ENCODE data around the gene BICC1.

The BICC1 gene

DNA sequence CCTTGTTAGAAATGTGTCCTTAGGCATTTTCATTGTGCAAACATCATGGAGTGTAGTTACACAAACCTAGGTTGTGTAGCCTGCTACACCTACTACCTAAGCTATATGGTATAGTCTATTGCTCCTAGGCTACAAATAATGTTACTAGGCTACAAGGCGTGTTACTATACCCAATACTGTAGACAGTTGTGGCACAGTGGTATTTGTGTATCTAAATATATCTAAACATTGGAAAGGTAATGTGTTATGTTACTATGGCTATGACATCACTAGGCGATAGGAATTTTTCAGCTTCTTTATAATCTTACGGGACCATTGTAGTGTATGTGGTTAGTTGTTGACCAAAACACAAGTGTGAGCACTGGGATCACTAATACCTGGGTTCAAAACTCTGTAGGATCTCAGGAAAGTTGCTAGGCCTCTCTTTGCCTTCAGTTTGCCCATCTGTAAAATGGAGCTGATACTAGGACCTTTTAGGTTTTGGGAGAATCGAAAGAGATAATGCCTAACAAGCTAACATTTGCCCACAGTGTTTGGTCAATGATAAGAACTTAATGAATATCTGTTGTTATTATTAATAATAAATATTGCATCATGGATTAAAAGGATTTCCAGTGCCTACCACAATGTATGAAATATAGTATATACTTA lies 2.7 kb downstream of the BICC1 start:
- DNase-seq (ENCODE audit: low read depth): no peak
- in situ Hi-C loops (cut with HindIII; ENCODE audit: low sequenced_read_pairs): no loop called here
- no peak for TF ChIP-seq CTCF (IDR thresholded peaks at IDR 0.05; ENCODE audit: low read depth, low read length, missing control alignments)
- H3K4me3 ChIP-seq (ENCODE audit: low read depth, low read length): peak overlapping the region; percentile 75

- H3K4me3 ChIP-seq (ENCODE audit: low read depth, low read length): no peak overlapping the region
- no peak for TF ChIP-seq CTCF (IDR thresholded peaks at IDR 0.05; ENCODE audit: low read depth, low read length, missing control alignments)
- DNase-seq (ENCODE audit: low read depth): no peak
Observed at GRCh38 chr10:58516119-58516518, 3.4 kb downstream of the BICC1 start.

DNA sequence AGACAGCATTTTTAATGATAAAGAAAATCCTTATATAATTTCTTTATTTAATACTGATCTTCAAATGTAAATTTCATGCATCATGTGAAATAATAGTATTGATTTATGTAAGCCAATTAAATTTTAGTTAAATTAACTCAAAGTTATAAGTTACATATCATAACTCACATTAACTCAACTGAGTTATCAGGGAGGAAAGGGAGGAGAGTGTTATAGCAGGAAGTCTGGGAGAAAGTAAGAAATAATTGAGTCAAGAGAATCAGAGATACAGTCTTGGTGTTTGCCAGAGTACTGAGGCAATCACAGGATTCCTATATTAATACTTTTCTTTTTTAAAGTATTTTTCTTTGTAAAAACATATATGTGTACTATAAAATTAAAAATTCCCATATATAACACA lies 4.0 kb downstream of the BICC1 start:
- no peak for DNase-seq (ENCODE audit: low read depth)
- no peak overlapping the region for H3K4me3 ChIP-seq (ENCODE audit: low read depth, low read length)
- no peak for TF ChIP-seq CTCF (IDR thresholded peaks at IDR 0.05; ENCODE audit: low read depth, low read length, missing control alignments)
- in situ Hi-C loops (cut with HindIII; ENCODE audit: low sequenced_read_pairs): no loop called here

More at GRCh38 chr10:58516119-58516518, 3.4 kb downstream of the BICC1 start:
- in situ Hi-C loops (cut with HindIII; ENCODE audit: low sequenced_read_pairs): no loop called here

- DNase-seq (ENCODE audit: low read depth): no peak
- no peak overlapping the region for H3K4me3 ChIP-seq (ENCODE audit: low read depth, low read length)
- in situ Hi-C loops (cut with HindIII; ENCODE audit: low sequenced_read_pairs): no loop called here
- TF ChIP-seq CTCF (IDR thresholded peaks at IDR 0.05; ENCODE audit: low read depth, low read length, missing control alignments): no peak
Observed at GRCh38 chr10:58517081-58517480, 4.4 kb downstream of the BICC1 start.

DNA sequence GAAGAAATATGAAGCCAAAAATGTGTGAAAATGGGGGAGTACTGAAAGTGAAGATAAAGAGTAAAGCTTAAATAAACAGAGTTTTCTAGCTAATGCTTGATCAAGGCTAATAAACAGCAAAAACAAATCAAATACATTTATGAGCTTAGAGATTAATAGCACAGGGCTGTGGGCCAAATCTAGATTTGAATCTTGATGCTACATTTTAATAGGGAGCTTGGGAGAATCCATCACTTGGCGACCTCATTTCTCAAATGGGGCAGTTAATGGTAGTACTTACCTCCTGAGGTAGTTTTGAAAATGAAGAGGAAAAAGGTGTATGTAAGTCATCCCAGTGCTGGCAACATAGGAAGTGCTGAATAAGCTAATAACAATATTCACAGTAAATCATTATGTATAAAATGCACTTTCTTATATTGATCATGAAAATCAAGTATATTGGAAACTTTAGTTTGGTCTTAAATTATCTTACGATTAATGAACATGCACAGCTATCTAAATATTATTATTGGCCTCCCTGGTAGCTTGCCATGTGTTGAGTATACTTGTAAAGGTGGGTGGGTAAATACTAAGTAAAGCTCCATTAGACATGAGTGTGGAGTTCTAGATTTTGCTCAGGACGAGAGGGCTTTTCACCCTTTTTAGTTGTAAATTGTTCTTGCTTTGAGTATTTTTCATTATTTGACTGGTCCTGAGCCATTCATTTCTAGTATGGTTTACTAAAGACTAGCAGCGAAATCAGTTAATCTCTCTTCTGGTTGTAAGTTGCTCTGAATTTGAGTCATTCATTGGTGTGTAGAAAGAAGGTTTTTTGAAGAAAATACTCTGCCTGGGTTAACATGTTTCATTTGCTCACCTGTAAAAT lies 5.1 kb downstream of the BICC1 start:
- DNase-seq (ENCODE audit: low read depth): no peak
- in situ Hi-C loops (cut with HindIII; ENCODE audit: low sequenced_read_pairs): no loop called here
- no peak for TF ChIP-seq CTCF (IDR thresholded peaks at IDR 0.05; ENCODE audit: low read depth, low read length, missing control alignments)
- H3K4me3 ChIP-seq (ENCODE audit: low read depth, low read length): no peak overlapping the region

- TF ChIP-seq CTCF (IDR thresholded peaks at IDR 0.05; ENCODE audit: low read depth, low read length, missing control alignments): no peak
- no peak for DNase-seq (ENCODE audit: low read depth)
- no peak overlapping the region for H3K4me3 ChIP-seq (ENCODE audit: low read depth, low read length)
- in situ Hi-C loops (cut with HindIII; ENCODE audit: low sequenced_read_pairs): no loop called here
Observed at GRCh38 chr10:58518775-58519174, 6.1 kb downstream of the BICC1 start.

Data from astrocyte of the cerebellum (primary cell).